ENCODE data around the gene RPLP1.

RPLP1 gene

DNA sequence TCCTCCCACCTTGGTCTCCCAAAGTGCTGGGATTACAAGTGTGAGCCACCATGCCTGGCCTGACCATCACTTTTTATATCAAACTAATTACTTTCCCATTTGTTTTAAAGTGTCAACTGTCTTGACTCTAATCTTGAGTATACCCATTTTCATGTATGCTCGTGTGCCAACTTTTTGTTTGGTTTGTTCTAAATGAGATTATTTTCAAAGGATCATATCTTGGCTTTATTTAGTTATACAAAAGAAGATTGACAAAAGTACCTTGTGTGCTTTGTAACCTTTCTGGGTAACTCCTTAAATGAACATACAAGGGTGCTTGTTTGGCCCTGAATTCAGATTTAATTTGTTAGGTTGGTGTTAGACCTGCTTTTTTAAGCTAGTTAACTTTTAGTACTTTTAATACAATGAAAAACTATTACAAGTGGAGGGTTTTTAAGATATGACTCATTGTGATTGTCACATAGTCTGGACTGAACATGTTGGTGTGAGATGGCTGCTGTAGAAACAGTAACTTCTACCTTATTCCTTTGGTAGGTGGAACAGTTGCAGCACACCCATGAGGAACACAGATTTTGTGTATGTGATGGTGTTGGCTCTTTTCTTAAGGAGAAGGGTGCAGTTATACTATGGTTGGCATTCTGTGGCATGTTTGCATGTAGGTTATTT, 27.7 kb upstream of the RPLP1 start:
- H3K4me1 ChIP-seq (ENCODE audit: control insufficient read depth, low read length): no peaks in the 10 kb centered on the region
- TF ChIP-seq, protein P1, sequence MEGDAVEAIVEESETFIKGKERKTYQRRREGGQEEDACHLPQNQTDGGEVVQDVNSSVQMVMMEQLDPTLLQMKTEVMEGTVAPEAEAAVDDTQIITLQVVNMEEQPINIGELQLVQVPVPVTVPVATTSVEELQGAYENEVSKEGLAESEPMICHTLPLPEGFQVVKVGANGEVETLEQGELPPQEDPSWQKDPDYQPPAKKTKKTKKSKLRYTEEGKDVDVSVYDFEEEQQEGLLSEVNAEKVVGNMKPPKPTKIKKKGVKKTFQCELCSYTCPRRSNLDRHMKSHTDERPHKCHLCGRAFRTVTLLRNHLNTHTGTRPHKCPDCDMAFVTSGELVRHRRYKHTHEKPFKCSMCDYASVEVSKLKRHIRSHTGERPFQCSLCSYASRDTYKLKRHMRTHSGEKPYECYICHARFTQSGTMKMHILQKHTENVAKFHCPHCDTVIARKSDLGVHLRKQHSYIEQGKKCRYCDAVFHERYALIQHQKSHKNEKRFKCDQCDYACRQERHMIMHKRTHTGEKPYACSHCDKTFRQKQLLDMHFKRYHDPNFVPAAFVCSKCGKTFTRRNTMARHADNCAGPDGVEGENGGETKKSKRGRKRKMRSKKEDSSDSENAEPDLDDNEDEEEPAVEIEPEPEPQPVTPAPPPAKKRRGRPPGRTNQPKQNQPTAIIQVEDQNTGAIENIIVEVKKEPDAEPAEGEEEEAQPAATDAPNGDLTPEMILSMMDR (IDR thresholded peaks at IDR 0.05; ENCODE audit: low read depth, low read length, poor library complexity, severe bottlenecking): no peak
- TF ChIP-seq EZH2phosphoT487 (IDR thresholded peaks at IDR 0.05; ENCODE audit: borderline replicate concordance, low read length): no peak
- H3F3A ChIP-seq (ENCODE audit: control insufficient read depth, insufficient read depth): no peaks in the 10 kb centered on the region
- H3K9me2 ChIP-seq (replicated peaks; ENCODE audit: control insufficient read depth, low read length): no peaks in the 10 kb centered on the region
- peaks cover 94% of the 10 kb centered on the region for H3K36me3 ChIP-seq (ENCODE audit: control insufficient read depth, low read length)
- H3K4me3 ChIP-seq (ENCODE audit: low read length): no peak overlapping the region
- no peak overlapping the region for H3K4me2 ChIP-seq (ENCODE audit: low read length)
- no peak overlapping the region for H3K27ac ChIP-seq (ENCODE audit: low read depth, low read length)
- peaks cover 3% of the 10 kb centered on the region; the same call in 1 of the 2 replicates for H4K20me1 ChIP-seq (ENCODE audit: control insufficient read depth, insufficient read depth, low read depth, low read length)
- no peaks in the 10 kb centered on the region for H3K27me3 ChIP-seq (ENCODE audit: control insufficient read depth, low read length)
- peaks cover 3% of the 10 kb centered on the region for H3K79me2 ChIP-seq (ENCODE audit: control insufficient read depth, low read length)
- H3K9me3 ChIP-seq (ENCODE audit: control insufficient read depth, insufficient read depth, low read length): no peaks in the 10 kb centered on the region

DNA sequence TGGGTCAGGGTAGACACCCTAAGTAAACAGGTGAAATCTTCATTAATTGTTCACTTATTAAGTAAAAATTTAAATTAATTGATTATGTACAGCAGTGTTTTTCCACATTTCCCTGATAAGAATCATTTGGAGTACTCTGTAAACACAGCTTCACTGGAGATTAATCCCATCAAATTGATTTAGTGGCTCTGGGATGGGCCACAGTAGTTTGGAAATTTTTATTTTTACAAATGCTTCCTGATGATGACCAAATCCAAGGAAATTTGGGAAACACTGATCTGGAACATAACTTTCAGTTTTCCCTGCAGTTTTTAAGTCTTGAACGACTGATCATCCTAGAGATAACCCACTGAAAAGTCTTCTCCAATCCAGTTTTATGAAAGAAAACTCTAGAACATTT, 18.8 kb upstream of the RPLP1 start:
- Histone ChIP-seq H3K27me3 (ENCODE audit: control insufficient read depth, low read length) (no peaks in the 10 kb centered on the region), H3K79me2 (ENCODE audit: control insufficient read depth, low read length) (peaks cover 3% of the 10 kb centered on the region; the same call in 1 of the 2 replicates), H3K27ac (ENCODE audit: low read depth, low read length) (no peak overlapping the region), H3K9me3 (ENCODE audit: control insufficient read depth, insufficient read depth, low read length) (no peaks in the 10 kb centered on the region), H3K36me3 (ENCODE audit: control insufficient read depth, low read length) (peaks cover 92% of the 10 kb centered on the region), H3K9me2 (replicated peaks; ENCODE audit: control insufficient read depth, low read length) (no peaks in the 10 kb centered on the region), H4K20me1 (ENCODE audit: control insufficient read depth, insufficient read depth, low read depth, low read length) (no peaks in the 10 kb centered on the region), H3K4me1 (ENCODE audit: control insufficient read depth, low read length) (no peaks in the 10 kb centered on the region), H3F3A (ENCODE audit: control insufficient read depth, insufficient read depth) (no peaks in the 10 kb centered on the region), H3K4me3 (ENCODE audit: low read length) (no peak overlapping the region), H3K4me2 (ENCODE audit: low read length) (no peak overlapping the region)
- no peak for TF ChIP-seq EZH2phosphoT487 (IDR thresholded peaks at IDR 0.05; ENCODE audit: borderline replicate concordance, low read length)
- TF ChIP-seq, protein P1 (IDR thresholded peaks at IDR 0.05; ENCODE audit: low read depth, low read length, poor library complexity, severe bottlenecking): no peak

DNA sequence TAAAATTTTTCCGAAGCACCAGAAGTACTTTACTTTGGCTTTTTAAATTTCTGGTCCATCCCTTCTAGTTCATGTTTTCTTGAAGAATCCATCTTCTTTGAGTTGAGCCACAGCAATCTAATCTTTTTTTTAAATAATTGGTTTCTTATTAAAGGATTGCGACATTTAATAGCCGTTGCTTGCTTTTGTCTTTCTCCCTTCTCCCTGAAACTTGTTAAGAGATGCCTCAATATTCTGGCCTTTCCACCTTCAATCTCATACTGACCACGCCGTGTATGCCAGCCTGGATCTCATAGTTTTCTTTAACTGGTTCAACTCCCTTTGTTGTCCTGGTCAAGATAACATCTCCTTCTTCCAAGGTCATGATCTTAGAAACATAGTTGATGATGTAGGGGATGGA, 18.4 kb upstream of the RPLP1 start:
- H3K4me3 ChIP-seq (ENCODE audit: low read length): no peak overlapping the region
- no peaks in the 10 kb centered on the region for H3K4me1 ChIP-seq (ENCODE audit: control insufficient read depth, low read length)
- H3K9me3 ChIP-seq (ENCODE audit: control insufficient read depth, insufficient read depth, low read length): no peaks in the 10 kb centered on the region
- H3K79me2 ChIP-seq (ENCODE audit: control insufficient read depth, low read length): peaks cover 3% of the 10 kb centered on the region; the same call in 1 of the 2 replicates
- no peak overlapping the region for H3K4me2 ChIP-seq (ENCODE audit: low read length)
- TF ChIP-seq EZH2phosphoT487 (IDR thresholded peaks at IDR 0.05; ENCODE audit: borderline replicate concordance, low read length): no peak
- TF ChIP-seq, protein P1 (IDR thresholded peaks at IDR 0.05; ENCODE audit: low read depth, low read length, poor library complexity, severe bottlenecking): no peak
- H3K9me2 ChIP-seq (replicated peaks; ENCODE audit: control insufficient read depth, low read length): no peaks in the 10 kb centered on the region
- H3F3A ChIP-seq (ENCODE audit: control insufficient read depth, insufficient read depth): peaks cover 2% of the 10 kb centered on the region
- no peaks in the 10 kb centered on the region for H3K27me3 ChIP-seq (ENCODE audit: control insufficient read depth, low read length)
- peaks cover 92% of the 10 kb centered on the region for H3K36me3 ChIP-seq (ENCODE audit: control insufficient read depth, low read length)
- no peaks in the 10 kb centered on the region for H4K20me1 ChIP-seq (ENCODE audit: control insufficient read depth, insufficient read depth, low read depth, low read length)
- no peak overlapping the region for H3K27ac ChIP-seq (ENCODE audit: low read depth, low read length)

Data from DOHH2 (cell line).